Astrocyte (in vitro differentiated cells and primary cell): ENCODE measurements around the gene CHN2.

Source experiments
- EZH2 ChIP-seq: IDR thresholded peaks from 2 replicates; pipeline ENCODE4 v1.6.1; 2012; ENCODE audit warnings: mild to moderate bottlenecking, low read length, inconsistent platforms; ENCODE audit not compliant: insufficient read depth
- TF ChIP-seq, protein P1 (sequence below): IDR thresholded peaks from 2 replicates; pipeline ENCODE4 v1.5.1; 2011; ENCODE audit warnings: low read depth, mild to moderate bottlenecking, inconsistent platforms, low read length, moderate library complexity; ENCODE audit not compliant: insufficient read depth

DNA sequence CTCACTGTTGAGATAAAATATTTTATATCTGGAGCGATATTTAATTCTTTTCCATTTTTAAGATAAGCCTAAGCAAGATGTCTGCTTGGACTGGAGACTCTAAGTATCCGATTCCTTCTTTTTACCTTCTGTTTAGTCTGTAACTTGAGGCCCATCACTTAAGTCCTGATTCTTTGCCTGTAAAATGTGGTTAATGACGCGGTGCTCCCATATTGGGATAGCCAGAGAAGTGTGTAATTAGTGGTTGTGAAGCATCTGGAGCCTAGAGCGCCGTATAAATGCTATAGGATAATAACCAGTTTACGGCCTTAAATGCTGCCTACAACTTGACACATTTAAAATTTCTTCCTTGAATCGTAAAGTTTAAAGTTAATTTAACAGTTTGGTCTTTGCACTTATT lies 132.9 kb downstream of the CHN2 start:
- TF ChIP-seq, protein P1, sequence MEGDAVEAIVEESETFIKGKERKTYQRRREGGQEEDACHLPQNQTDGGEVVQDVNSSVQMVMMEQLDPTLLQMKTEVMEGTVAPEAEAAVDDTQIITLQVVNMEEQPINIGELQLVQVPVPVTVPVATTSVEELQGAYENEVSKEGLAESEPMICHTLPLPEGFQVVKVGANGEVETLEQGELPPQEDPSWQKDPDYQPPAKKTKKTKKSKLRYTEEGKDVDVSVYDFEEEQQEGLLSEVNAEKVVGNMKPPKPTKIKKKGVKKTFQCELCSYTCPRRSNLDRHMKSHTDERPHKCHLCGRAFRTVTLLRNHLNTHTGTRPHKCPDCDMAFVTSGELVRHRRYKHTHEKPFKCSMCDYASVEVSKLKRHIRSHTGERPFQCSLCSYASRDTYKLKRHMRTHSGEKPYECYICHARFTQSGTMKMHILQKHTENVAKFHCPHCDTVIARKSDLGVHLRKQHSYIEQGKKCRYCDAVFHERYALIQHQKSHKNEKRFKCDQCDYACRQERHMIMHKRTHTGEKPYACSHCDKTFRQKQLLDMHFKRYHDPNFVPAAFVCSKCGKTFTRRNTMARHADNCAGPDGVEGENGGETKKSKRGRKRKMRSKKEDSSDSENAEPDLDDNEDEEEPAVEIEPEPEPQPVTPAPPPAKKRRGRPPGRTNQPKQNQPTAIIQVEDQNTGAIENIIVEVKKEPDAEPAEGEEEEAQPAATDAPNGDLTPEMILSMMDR = no peak
- TF ChIP-seq EZH2 = no peak
